HCT116 (cell line): Measurements from ENCODE around the gene AMT.

Source experiments
- CTCF ChIP-seq, 3 experiments: fragments of 200-600 bp in 1 of 3; sonication (generic) in 1 of 3; IDR thresholded peaks in 2 of 3; conservative IDR thresholded peaks in 1 of 3; 2 replicates each; pipeline ENCODE4 v1.5.1; 2012 to 2017; ENCODE audit warnings: low read depth in 2 of 3, low read length in 2 of 3, antibody characterized with exemption in 1 of 3, borderline replicate concordance in 1 of 3, control low read depth in 1 of 3, mild to moderate bottlenecking in 1 of 3, mixed read lengths in 1 of 3, mixed run types in 1 of 3, moderate library complexity in 1 of 3; ENCODE audit not compliant: insufficient read depth in 1 of 3
- EZH2 ChIP-seq: fragments of 200-600 bp; sonication (generic); IDR thresholded peaks from 2 replicates; pipeline ENCODE4 v1.6.1; 2017; ENCODE audit warnings: antibody characterized with exemption, mixed run types
- JUND ChIP-seq: IDR thresholded peaks from 2 replicates; pipeline ENCODE4 v1.6.1; 2012
- POLR2A ChIP-seq: IDR thresholded peaks from 2 replicates; pipeline ENCODE4 v1.7.0; 2011; ENCODE audit warnings: borderline replicate concordance; ENCODE audit not compliant: insufficient read depth, insufficient read length; ENCODE audit errors: extremely low read depth
- POLR2AphosphoS5 ChIP-seq: IDR thresholded peaks from 2 replicates; pipeline ENCODE4 v1.6.1; 2011; ENCODE audit warnings: mild to moderate bottlenecking, low read depth, low read length, moderate library complexity
- SRF ChIP-seq: IDR thresholded peaks from 2 replicates; pipeline ENCODE4 v1.6.1; 2012; ENCODE audit warnings: low read depth
- ZNF274 ChIP-seq: fragments of 200-500 bp; sonication (Bioruptor generic); IDR thresholded peaks from 2 replicates; pipeline ENCODE4 v1.6.1; 2014; ENCODE audit warnings: mild to moderate bottlenecking, low read depth, low read length, inconsistent platforms

- TF ChIP-seq POLR2AphosphoS5 (peak; percentile 70), JUND (no peak), CTCF (IDR thresholded peaks at IDR 0.05 in 2 of 3, conservative IDR thresholded peaks at IDR 0.05 in 1 of 3; ENCODE audit: borderline replicate concordance in 1 of 3, insufficient read depth in 1 of 3, low read depth in 2 of 3, low read length in 2 of 3) (no peak), ZNF274 (no peak), EZH2 (no peak), SRF (no peak), POLR2A (peak; percentile 75)
These were observed 47.9 kb upstream of the AMT start, which contains the start of gene DAG1 for GRCh38 chr3:49469936-49470713.
